T-helper 17 cell (primary cell): ENCODE measurements around the gene HAP1. TPM values are rescaled to one million over a fixed set of nuclear protein-coding genes. Genes with fewer than 3 reads are reported as not detected.

Source experiments
- ATAC-seq: fragments of 150-1000 bp; cut with Tn5 transposase; 2 replicates; pipeline ENCODE4 v1.10.0; 2021; ENCODE audit warnings: mild to moderate bottlenecking, moderate library complexity
- DNase-seq, 3 donors: peaks; one replicate each; pipeline versions ENCODE4 v3.0.0 to v3.0.0-alpha.2; 2020 to 2021
- H3K9me3 ChIP-seq: one replicate; pipeline ENCODE4 v1.7.0; 2013; ENCODE audit warnings: low read length, mild to moderate bottlenecking; ENCODE audit not compliant: control insufficient read depth, poor library complexity, severe bottlenecking
- H3K27ac Mint-ChIP-seq: one replicate; pipeline ENCODE4 v1.8.0; 2022; ENCODE audit warnings: mild to moderate bottlenecking, moderate library complexity, mixed read lengths
- H3K27me3 Mint-ChIP-seq: one replicate; pipeline ENCODE4 v1.8.0; 2022; ENCODE audit warnings: mixed read lengths
- H3K36me3 Mint-ChIP-seq: one replicate; pipeline ENCODE4 v1.8.0; 2022; ENCODE audit warnings: low read depth, mixed read lengths
- H3K4me1 Mint-ChIP-seq: one replicate; pipeline ENCODE4 v1.8.0; 2022; ENCODE audit warnings: mild to moderate bottlenecking, mixed read lengths
- H3K4me3 Mint-ChIP-seq: one replicate; pipeline ENCODE4 v1.8.0; 2022; ENCODE audit warnings: mild to moderate bottlenecking, moderate library complexity, mixed read lengths
- total RNA-seq, 4 donors: library from RNA in 2 of 4; stranded (reverse) in 2 of 4; gene quantifications; one replicate each; pipeline ENCODE4 v1.2.3 and lab custom pipeline; 2022 to 2026

The HAP1 gene
- total RNA-seq, 2 donors from 2014 or later = 0.15 to 1.3 TPM

DNA sequence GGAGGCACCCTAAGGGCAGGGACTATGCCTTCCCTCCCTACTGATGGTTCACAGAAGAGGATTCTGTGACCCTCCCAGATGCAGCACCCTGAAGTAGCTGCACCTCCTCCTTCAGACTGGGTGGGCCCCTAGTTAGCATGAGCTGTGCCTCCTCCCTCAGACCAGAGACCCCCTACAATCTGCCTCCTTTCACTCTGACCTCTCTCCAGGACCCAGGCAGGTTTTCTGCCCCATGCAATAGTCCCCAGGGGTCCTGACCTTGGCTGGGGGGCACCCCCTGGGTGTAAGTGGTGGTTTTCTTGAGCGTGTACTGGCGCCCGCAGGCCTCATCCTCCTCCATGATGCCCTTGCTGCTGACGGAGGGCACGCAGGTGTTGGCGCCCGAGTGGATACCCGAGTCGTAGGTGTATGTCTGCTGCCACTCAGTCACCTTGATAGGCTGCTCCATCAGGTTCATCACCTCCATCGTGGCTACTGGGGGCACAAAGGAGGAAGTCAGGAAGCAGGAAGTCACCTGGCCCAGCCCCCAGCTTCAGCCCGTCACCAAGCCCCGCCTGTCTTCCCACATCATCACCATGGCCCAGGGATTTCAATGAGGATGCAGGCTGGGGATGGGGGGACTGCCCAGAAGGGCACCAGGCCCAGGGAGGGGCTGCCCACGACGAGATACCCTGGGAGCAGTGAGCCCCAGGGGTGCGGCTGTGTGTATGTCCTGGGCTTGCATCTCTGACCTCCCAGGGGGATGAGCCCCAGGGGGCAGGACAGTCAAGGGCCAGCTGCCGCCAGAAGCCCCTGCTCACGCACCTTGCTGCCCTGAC lies 37.2 kb upstream of the HAP1 start:
- H3K36me3 Mint-ChIP-seq = no peaks in the 10 kb centered on the region
- no peak overlapping the region for H3K27ac Mint-ChIP-seq

DNA sequence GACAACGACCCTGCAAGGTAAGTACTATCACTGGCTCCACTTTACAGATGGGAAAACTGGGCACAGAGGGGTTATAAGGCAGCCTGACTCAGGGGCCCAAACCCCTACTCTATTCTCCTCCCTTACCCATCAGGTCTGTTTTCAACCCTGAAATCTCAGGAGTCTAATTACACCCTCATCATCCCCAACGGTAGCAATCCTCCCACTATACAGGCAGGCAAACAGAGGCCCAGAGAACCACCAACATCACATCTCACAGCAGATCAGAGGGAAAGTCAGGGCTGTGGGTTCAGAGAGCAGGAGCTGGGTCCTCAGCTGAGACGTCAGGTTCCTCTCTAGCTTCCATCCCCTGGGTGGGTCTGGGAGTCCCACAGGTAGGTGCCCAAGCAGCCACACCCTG lies 35.5 kb upstream of the HAP1 start:
- no peaks in the 10 kb centered on the region for H3K9me3 ChIP-seq
- no peak overlapping the region for H3K27ac Mint-ChIP-seq
- H3K27me3 Mint-ChIP-seq = peaks cover 13% of the 10 kb centered on the region
- no peak overlapping the region for H3K4me3 Mint-ChIP-seq
- DNase-seq (no peak), ATAC-seq (no peak)
- peaks cover 5% of the 10 kb centered on the region for H3K4me1 Mint-ChIP-seq
- no peaks in the 10 kb centered on the region for H3K36me3 Mint-ChIP-seq

More for the DNA sequence above, 37.2 kb upstream of the HAP1 start:
- Mint-ChIP-seq H3K4me1 (peaks cover 5% of the 10 kb centered on the region), H3K4me3 (no peak overlapping the region), H3K27me3 (peaks cover 24% of the 10 kb centered on the region)
- no peak for ATAC-seq
- no peaks in the 10 kb centered on the region for H3K9me3 ChIP-seq
- no peak for DNase-seq

DNA sequence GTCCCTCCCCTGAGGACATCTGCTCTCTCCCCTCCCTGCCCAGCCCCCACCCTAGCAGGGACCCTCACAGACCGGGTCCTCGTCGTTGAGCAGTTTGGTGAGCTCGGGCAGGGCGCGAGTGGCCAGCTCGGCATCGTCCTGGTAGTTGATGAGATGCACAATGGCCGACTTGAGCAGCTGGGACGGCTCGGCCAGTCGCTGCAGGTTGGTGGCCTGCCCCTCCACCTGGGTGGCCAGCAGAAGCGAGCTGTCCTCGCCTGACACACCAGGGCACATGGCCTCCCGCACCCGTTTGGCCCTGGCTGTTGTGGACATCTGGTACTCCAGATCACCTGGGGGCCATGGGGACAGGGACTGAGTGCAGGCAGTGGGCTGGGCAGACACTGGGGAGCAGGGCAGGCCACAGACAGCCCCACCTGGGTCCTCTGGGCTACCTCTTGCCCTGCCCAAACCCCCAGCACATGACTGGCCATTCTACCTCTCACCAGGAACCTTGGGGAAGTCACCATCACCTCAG lies 35.0 kb upstream of the HAP1 start:
- no peak for ATAC-seq
- no peak for DNase-seq
- H3K4me3 Mint-ChIP-seq = no peak overlapping the region
- H3K36me3 Mint-ChIP-seq = no peaks in the 10 kb centered on the region
- H3K27ac Mint-ChIP-seq = no peak overlapping the region
- H3K4me1 Mint-ChIP-seq = peaks cover 5% of the 10 kb centered on the region
- peaks cover 15% of the 10 kb centered on the region for H3K27me3 Mint-ChIP-seq
- H3K9me3 ChIP-seq = no peaks in the 10 kb centered on the region

- no peak for ATAC-seq
These were observed 34.3 kb upstream of the HAP1 start for GRCh38 chr17:41768682-41769288.

DNA sequence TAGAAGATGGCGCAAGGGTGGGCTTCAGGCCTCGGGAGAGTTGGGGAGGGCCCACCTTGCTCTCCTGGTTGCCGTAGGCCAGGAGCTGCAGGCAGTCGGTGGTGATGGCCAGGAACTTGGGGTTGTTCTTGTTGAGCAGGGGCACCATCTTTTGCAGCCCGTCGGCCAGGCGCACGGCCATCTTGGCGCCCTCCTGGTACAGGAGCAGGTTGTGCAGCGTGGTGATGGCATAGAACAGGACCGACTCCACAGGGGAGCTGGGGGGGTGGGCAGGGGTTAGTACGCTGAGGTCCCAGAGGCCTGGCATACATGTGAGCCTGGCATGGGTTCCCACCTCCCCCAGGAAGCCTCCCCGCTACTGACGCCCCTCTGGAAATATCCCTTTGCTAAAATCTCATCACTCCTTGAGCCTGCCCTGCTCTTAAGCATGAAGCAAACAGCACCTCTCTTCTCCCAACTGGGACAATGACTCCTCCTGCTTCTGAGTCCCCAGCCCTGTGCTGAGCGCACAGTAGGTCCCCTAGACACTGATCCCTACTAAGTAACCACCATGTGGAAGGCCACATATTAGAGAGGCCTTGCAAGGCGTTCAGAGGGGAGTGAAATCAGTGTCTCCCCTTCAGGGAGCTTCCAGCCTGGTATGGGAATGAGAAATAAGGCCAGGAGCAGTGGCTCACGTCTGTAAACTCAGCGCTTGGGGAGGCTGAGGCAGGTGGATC lies 33.0 kb upstream of the HAP1 start:
- no peak overlapping the region for H3K4me3 Mint-ChIP-seq
- DNase-seq = no peak
- H3K27ac Mint-ChIP-seq = no peak overlapping the region
- no peak for ATAC-seq
- H3K9me3 ChIP-seq = no peaks in the 10 kb centered on the region
- no peaks in the 10 kb centered on the region for H3K36me3 Mint-ChIP-seq
- peaks cover 5% of the 10 kb centered on the region for H3K4me1 Mint-ChIP-seq
- peaks cover 8% of the 10 kb centered on the region for H3K27me3 Mint-ChIP-seq

More at GRCh38 chr17:41768682-41769288, 34.3 kb upstream of the HAP1 start:
- no peak for DNase-seq
- H3K4me3 Mint-ChIP-seq = no peak overlapping the region
- H3K9me3 ChIP-seq = no peaks in the 10 kb centered on the region
- H3K27me3 Mint-ChIP-seq = peaks cover 15% of the 10 kb centered on the region
- no peak overlapping the region for H3K27ac Mint-ChIP-seq
- no peaks in the 10 kb centered on the region for H3K36me3 Mint-ChIP-seq
- H3K4me1 Mint-ChIP-seq = peaks cover 5% of the 10 kb centered on the region

GRCh38 chr17:41766135-41766534 lies 31.7 kb upstream of the HAP1 start:
- H3K9me3 ChIP-seq = no peaks in the 10 kb centered on the region
- peak overlapping the region; percentile 5 for H3K4me3 Mint-ChIP-seq
- no peak for ATAC-seq
- H3K27me3 Mint-ChIP-seq = peaks cover 9% of the 10 kb centered on the region
- H3K4me1 Mint-ChIP-seq = peaks cover 2% of the 10 kb centered on the region
- no peak overlapping the region for H3K27ac Mint-ChIP-seq
- H3K36me3 Mint-ChIP-seq = no peaks in the 10 kb centered on the region
- DNase-seq = no peak

- H3K27ac Mint-ChIP-seq = no peak overlapping the region
- no peak for ATAC-seq
- DNase-seq = no peak
- no peaks in the 10 kb centered on the region for H3K9me3 ChIP-seq
- no peaks in the 10 kb centered on the region for H3K36me3 Mint-ChIP-seq
- H3K27me3 Mint-ChIP-seq = peaks cover 16% of the 10 kb centered on the region
- no peak overlapping the region for H3K4me3 Mint-ChIP-seq
- H3K4me1 Mint-ChIP-seq = peaks cover 2% of the 10 kb centered on the region
These were observed 28.9 kb upstream of the HAP1 start for GRCh38 chr17:41763327-41763726.

DNA sequence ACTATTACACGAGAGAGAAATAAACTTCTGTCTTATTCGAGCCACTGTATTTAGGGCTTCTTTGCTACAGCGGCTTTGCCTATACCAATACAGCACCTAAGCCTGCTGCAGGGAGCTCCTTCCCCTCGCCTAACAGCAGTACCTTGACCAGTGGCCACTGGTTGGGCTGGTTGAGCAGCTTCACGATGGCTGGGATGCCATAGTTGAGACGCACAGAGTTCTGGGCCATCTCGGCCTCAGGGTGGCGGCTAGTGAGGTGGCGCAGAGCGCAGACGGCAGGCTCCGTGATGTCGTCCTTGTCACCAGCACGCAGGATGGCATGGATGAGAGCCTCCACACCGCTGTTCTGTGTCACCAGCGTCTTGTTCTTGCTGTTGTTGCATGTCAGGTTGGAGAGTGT lies 28.4 kb upstream of the HAP1 start:
- no peaks in the 10 kb centered on the region for H3K9me3 ChIP-seq
- ATAC-seq (no peak), DNase-seq (no peak)
- no peak overlapping the region for H3K27ac Mint-ChIP-seq
- no peak overlapping the region for H3K4me3 Mint-ChIP-seq
- H3K4me1 Mint-ChIP-seq = peaks cover 2% of the 10 kb centered on the region
- no peaks in the 10 kb centered on the region for H3K36me3 Mint-ChIP-seq
- peaks cover 16% of the 10 kb centered on the region for H3K27me3 Mint-ChIP-seq

- Mint-ChIP-seq H3K4me3 (peak overlapping the region; percentile 78), H3K36me3 (no peaks in the 10 kb centered on the region), H3K4me1 (no peaks in the 10 kb centered on the region), H3K27me3 (peaks cover 16% of the 10 kb centered on the region), H3K27ac (no peak overlapping the region)
- H3K9me3 ChIP-seq = no peaks in the 10 kb centered on the region
- ATAC-seq = no peak
- DNase-seq = no peak
These were observed 27.9 kb upstream of the HAP1 start for GRCh38 chr17:41762391-41762790.

DNA sequence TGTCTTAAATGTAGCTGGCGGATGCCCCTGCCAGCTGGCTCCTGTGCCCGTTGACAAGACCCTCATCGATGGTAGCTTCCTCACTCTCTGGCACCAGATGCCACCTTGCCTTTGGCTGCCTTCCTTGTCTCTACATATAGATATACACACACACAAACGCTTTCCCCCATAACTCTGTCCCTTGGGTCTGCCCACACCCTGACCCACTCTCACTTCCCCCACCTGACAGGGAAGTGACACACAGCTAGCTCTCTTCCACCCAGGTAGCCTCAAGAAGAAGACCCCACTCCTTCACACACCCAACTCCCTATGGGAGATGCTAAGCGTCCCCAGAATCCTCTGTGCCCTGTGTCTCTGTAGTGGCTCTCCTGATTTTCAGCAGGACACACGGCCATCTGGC lies 26.4 kb upstream of the HAP1 start:
- no peaks in the 10 kb centered on the region for H3K36me3 Mint-ChIP-seq

DNA sequence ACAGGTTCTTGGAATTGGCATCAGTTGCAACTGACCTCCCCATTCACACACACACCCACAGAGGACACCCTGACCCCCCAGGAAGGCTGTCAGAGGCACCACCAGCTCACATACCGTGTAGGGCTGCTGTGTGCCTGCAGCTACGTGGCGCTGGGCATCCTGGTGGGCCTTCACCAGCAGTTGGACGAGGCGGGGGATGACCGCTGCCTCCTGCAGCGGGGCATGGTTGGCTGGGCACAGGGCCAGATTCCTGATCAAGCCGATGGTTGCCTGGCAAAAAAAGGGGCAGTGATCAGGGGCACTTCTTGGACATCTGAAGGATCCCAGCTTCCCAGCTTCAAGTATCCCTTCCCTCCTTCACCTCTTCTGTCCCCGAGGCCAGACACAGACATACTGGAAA lies 24.2 kb upstream of the HAP1 start:
- H3K9me3 ChIP-seq = no peaks in the 10 kb centered on the region
- Mint-ChIP-seq H3K27me3 (peaks cover 11% of the 10 kb centered on the region), H3K4me3 (no peak overlapping the region), H3K27ac (no peak overlapping the region), H3K36me3 (no peaks in the 10 kb centered on the region), H3K4me1 (no peaks in the 10 kb centered on the region)
- ATAC-seq (no peak), DNase-seq (no peak)

More for the DNA sequence above, 26.4 kb upstream of the HAP1 start:
- DNase-seq = no peak
- H3K27ac Mint-ChIP-seq = no peak overlapping the region
- no peaks in the 10 kb centered on the region for H3K4me1 Mint-ChIP-seq
- no peak overlapping the region for H3K4me3 Mint-ChIP-seq
- peaks cover 14% of the 10 kb centered on the region for H3K27me3 Mint-ChIP-seq
- no peak for ATAC-seq
- H3K9me3 ChIP-seq = no peaks in the 10 kb centered on the region

DNA sequence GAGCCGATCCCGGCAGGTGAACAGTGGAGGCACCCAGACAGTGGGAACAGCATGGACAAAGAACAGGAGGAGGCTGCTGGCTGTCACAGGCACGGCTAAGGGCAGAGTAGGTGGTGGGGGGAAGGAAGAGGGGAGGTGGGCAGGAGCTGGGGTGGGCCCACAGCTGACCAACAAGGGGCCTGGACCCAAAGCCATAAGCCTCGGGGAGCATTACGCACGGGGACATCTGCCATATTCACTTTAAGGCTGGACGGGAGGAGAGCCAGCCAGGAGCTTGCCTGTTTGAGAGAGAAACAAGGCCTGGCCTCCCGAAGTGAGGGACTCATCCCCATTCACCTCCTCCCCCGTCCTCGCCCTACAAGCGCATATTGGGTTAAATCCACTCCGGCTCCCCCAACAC lies 19.6 kb upstream of the HAP1 start:
- no peaks in the 10 kb centered on the region for H3K36me3 Mint-ChIP-seq
- H3K9me3 ChIP-seq = no peaks in the 10 kb centered on the region
- no peak for ATAC-seq
- no peak overlapping the region for H3K4me3 Mint-ChIP-seq
- H3K27me3 Mint-ChIP-seq = peaks cover 16% of the 10 kb centered on the region
- H3K4me1 Mint-ChIP-seq = no peaks in the 10 kb centered on the region
- no peak for DNase-seq
- H3K27ac Mint-ChIP-seq = no peak overlapping the region

- H3K9me3 ChIP-seq = no peaks in the 10 kb centered on the region
- Mint-ChIP-seq H3K27ac (no peak overlapping the region), H3K36me3 (peaks cover 4% of the 10 kb centered on the region), H3K4me1 (peaks cover 3% of the 10 kb centered on the region), H3K4me3 (no peak overlapping the region), H3K27me3 (peaks cover 21% of the 10 kb centered on the region)
- ATAC-seq (no peak), DNase-seq (no peak)
These were observed 16.8 kb upstream of the HAP1 start for GRCh38 chr17:41751288-41751687.
